K562 (cell line): ENCODE results near the gene TARS2. TPM values are rescaled to one million over a fixed set of nuclear protein-coding genes. Genes with fewer than 3 reads are reported as not detected.

Experiments used
- ADNP ChIP-seq: fragments of 200-800 bp; sonication (Bioruptor generic); IDR thresholded peaks from 2 replicates; pipeline ENCODE4 v1.6.1; 2016; ENCODE audit warnings: missing genetic modification characterization, missing compliant biosample characterization
- ARID2 ChIP-seq: fragments of 450-650 bp; IDR thresholded peaks from 2 replicates; pipeline ENCODE4 v1.6.1; 2017; ENCODE audit warnings: antibody characterized with exemption, mild to moderate bottlenecking
- DEAF1 ChIP-seq: fragments of 450-650 bp; formaldehyde crosslinking; IDR thresholded peaks from 2 replicates; pipeline ENCODE4 v1.4.0; 2020; ENCODE audit warnings: mild to moderate bottlenecking, moderate library complexity
- GTF2B ChIP-seq: IDR thresholded peaks from 2 replicates; pipeline ENCODE4 v1.6.1; 2011; ENCODE audit not compliant: insufficient read length; ENCODE audit errors: extremely low read depth
- POLR2AphosphoS5 ChIP-seq: IDR thresholded peaks from 2 replicates; pipeline ENCODE4 v1.6.1; 2011; ENCODE audit warnings: mild to moderate bottlenecking, low read depth, low read length, moderate library complexity; ENCODE audit not compliant: control insufficient read depth, insufficient read depth
- SMAD4 ChIP-seq: fragments of 250-450 bp; sonication (Bioruptor Pico); conservative IDR thresholded peaks from 2 replicates; pipeline ENCODE4 v1.8.0; 2021; ENCODE audit warnings: inconsistent platforms, mild to moderate bottlenecking, moderate library complexity
- TEAD4 ChIP-seq, 2 experiments: sonication (generic) in 1 of 2; formaldehyde crosslinking in 1 of 2; IDR thresholded peaks; 2 replicates each; pipeline versions ENCODE4 v1.6.1 to v1.8.0; 2012 to 2022; ENCODE audit warnings: borderline replicate concordance in 1 of 2, inconsistent platforms in 1 of 2, low read length in 1 of 2, mild to moderate bottlenecking in 1 of 2, missing genetic modification reagents in 1 of 2
- ZBTB40 ChIP-seq, 2 experiments: fragments of 450-650 bp in 1 of 2; sonication (generic) in 1 of 2; formaldehyde crosslinking in 1 of 2; IDR thresholded peaks; 2 replicates each; pipeline versions ENCODE4 v1.7.1 to v1.9.0; 2016 to 2022; ENCODE audit warnings: inconsistent platforms in 1 of 2, mild to moderate bottlenecking in 1 of 2, missing genetic modification reagents in 1 of 2
- ZBTB9 ChIP-seq: fragments of 450-650 bp; formaldehyde crosslinking; IDR thresholded peaks from 2 replicates; pipeline ENCODE4 v1.4.0; 2020; ENCODE audit warnings: mild to moderate bottlenecking, moderate library complexity
- polyA plus RNA-seq, 8 experiments: library from polyadenylated mRNA; depleted of rRNA in 4 of 8; stranded (reverse) in 5 of 8; unstranded in 3 of 8; fragments of >200 nt; fragmentation: Nextera tagmentation in 2 of 8; fragmentation: Illumina TruSeq in 1 of 8; extraction: Ambion mirVana in 2 of 8; extraction: Trizol in 1 of 8; gene quantifications; 2 replicates each; pipeline versions ENCODE4 v1.2.1 to v1.2.3, GENCODE V29; 2011 to 2014; ENCODE audit warnings: inconsistent platforms in 1 of 8, missing spikeins in 1 of 8
- total RNA-seq, 7 experiments: library from RNA; depleted of rRNA in 6 of 7; stranded (reverse); fragments of >200 nt in 6 of 7; fragmentation: Illumina TruSeq in 2 of 7; extraction: Trizol in 2 of 7; gene quantifications; 2 replicates each; pipeline versions ENCODE4 v1.2.1 to v1.2.3, GENCODE V29; 2011 to 2021; ENCODE audit warnings: low replicate concordance in 1 of 7

The TARS2 gene
- total and polyA plus RNA-seq, 9 of the 15 experiments (the other 6 are each of a cell fraction or from before 2014, with no cell fraction given), result 17.0 to 64.2 (median 39.4) TPM

GRCh38 chr1:150543500-150544143 lies 56.4 kb downstream of the TARS2 start (continued):
- no peak for TF ChIP-seq ZBTB40 (IDR thresholded peaks at IDR 0.05)
- no peak for TF ChIP-seq ZBTB40 (CRISPR knock-in tag; IDR thresholded peaks at IDR 0.05)
- no peak for TF ChIP-seq POLR2AphosphoS5
- TF ChIP-seq TEAD4 (IDR thresholded peaks at IDR 0.05; ENCODE audit: low read length), result no peak
- no peak for TF ChIP-seq TEAD4 (CRISPR knock-in tag; IDR thresholded peaks at IDR 0.05; ENCODE audit: borderline replicate concordance)
- TF ChIP-seq ADNP, result no peak
- no peak for TF ChIP-seq DEAF1
- no peak for TF ChIP-seq ZBTB9 (CRISPR knock-in tag)
- no peak for TF ChIP-seq ARID2
- TF ChIP-seq GTF2B, result no peak
- no peak for TF ChIP-seq SMAD4 (CRISPR knock-in tag)
